GM21390 (cell line): ENCODE data around the gene SPINT2.
"Not testable (repeated sequence)": the region's sequence is repeated elsewhere in the genome, so short reads cannot be mapped to it uniquely, and the experiment has no call there.

Experiments used
- ATAC-seq: cut with Tn5 transposase; IDR thresholded peaks from one replicate; pipeline ENCODE4 v1.9.1; 2021; ENCODE audit not compliant: unreplicated experiment

The SPINT2 gene

DNA sequence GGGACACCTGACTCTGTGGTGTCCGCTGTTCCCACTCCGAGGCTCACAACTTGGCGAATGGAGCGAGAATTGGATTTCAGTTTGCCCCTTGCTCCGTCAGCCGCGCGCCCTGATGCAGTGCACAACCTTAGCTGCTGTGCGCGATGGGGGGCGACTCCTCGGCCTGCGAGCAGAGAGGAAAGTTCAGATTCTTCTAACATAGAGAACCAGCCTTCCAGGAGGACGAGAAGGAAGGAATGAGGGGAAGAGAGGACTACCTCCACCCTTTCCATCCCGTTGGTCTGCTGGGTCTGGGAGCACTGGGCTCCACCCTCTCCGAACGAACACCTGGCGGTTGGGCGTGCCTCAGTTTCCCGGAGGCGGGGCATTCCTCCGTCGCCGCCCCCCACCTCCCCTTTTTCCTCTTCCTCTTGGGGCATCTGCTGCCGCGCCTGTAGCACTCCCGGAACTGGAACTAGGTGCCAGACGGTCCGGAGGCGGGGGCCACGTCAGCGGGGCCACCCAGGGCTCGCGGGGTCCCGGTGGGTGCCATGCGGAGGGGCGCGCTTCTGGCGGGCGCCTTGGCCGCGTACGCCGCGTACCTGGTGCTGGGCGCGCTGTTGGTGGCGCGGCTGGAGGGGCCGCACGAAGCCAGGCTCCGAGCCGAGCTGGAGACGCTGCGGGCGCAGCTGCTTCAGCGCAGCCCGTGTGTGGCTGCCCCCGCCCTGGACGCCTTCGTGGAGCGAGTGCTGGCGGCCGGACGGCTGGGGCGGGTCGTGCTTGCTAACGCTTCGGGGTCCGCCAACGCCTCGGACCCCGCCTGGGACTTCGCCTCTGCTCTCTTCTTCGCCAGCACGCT is 55.3 kb downstream of the SPINT2 start, which contains the start of gene KCNK6:
TSS of gene KCNK6 (plus strand) at position 425 of the 838 bp plus-strand sequence. CDS start at position 531, 106 bp downstream.
- no peak for ATAC-seq

DNA sequence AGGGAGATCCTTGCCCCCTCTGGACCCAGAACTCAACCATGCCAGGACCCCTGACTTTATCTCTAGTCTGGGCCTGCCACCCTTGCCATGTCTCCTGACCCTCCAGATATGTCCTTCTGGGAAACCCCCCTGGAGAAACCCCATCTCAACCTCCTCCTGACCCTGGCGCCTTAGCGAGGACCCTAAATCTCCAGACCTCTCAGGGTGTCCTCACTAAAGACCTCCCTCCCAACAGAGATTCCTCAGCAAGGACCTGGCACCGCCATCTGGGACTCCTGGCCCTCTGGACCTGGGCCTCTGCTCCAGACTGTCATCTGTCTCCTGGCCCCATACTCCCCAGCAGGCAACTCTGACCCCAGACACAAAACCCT is 56.6 kb downstream of the SPINT2 start:
- no peak for ATAC-seq

DNA sequence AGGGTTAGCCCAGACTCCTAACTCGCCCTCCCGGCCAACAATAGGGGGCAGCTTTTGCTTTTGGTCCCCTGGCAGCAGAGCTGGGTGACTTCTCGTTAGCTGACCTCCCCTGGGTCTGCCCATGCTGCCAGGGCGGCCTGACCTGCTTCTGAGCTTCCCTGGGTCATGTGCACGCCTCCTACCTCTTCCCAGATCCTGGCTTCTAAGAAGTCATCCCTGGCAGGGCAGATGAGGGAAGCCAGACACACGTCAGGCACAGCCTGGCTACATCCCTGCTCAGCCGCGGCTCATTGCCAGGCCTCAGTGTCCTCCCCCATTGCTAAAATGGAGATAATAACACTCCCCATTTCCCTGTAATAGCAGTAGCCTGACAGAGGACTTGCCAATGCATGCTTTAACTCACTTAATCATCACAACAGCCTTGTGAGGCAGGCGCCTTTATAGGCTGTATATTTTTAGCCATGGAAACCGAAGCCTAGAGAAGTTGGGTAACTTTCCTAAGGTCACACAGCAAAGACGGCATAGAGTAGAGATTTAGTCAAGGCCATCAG is 57.3 kb downstream of the SPINT2 start:
- ATAC-seq: no peak

DNA sequence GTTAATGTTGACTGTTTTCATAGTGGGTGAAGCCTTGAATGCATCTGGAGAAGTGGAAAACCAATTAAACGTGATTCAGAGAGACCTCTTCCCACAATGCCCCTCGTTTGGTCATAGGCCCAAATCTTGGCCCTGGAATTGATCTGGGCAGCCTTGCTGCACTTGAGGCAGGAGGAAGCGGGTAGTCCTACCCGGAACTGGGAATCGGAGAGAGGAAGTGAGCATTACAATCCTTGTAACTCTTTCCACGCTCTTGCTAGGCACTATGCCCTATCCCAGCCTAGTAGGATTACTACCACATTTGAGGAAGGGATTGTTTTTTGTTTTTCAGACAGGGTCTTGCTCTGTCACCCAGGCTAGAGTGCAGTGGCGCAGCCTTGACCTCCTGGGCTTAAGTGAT is 58.9 kb downstream of the SPINT2 start:
- no peak for ATAC-seq

DNA sequence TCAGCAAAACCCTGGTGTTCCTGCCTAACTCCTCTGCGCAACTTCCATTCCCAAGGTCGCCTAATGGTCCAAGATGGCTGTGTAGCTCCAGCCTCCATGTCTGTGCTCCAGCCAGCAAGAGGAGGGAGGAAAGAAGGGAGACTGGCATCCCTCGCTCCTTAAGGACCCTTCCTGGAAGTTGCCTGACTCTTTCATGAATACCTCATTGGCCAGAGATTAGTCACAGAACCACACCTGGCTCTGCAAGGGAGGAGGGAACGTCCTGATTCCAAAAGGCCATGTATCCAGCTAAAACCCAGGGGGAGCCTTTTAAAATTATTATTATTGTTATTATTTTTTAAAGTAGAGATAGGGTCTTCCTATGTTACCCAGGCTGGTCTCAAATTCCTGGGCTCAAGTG is 60.1 kb downstream of the SPINT2 start:
- no peak for ATAC-seq

DNA sequence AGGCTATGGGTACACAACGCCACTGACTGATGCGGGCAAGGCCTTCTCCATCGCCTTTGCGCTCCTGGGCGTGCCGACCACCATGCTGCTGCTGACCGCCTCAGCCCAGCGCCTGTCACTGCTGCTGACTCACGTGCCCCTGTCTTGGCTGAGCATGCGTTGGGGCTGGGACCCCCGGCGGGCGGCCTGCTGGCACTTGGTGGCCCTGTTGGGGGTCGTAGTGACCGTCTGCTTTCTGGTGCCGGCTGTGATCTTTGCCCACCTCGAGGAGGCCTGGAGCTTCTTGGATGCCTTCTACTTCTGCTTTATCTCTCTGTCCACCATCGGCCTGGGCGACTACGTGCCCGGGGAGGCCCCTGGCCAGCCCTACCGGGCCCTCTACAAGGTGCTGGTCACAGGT is 62.2 kb downstream of the SPINT2 start:
- ATAC-seq: no peak

DNA sequence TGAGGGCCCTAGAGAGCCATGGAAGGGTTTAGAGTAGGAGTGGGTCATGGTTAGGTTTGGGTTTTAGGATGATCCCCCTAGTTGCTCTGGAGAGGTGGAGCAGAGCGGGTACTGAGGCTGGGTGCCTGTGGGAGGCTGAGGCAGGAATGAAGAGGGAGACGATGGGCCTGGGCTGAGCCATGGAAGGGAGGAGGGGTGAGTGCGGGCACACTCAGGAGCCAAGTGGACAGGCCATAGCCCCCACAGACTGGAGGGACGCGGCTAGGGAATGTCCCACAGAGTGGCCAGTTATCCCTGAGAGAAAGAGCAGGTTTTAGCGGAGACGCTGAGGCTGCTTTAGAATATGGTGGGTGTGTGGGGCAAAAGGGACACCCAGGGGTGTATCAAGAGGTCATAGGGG is 65.3 kb downstream of the SPINT2 start:
- ATAC-seq: no peak

DNA sequence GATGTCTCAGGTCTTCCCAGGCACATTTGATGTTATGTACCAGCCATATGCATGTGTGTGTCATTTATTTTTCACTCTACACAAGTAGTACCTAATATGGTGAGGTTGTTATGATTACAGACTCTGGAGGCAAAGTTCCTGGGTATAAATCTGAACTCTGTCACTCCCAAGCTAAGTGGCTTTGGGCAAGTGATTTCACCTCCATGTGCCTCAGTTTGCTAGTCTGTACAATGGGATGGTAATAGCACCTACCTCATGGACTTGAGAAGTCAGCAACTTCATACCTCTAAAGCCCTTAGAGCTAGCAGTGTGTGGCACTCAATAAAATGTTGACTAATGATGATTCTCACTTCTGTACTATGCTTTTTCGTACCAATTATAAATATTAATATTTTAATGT is 67.4 kb downstream of the SPINT2 start:
- ATAC-seq: no peak

DNA sequence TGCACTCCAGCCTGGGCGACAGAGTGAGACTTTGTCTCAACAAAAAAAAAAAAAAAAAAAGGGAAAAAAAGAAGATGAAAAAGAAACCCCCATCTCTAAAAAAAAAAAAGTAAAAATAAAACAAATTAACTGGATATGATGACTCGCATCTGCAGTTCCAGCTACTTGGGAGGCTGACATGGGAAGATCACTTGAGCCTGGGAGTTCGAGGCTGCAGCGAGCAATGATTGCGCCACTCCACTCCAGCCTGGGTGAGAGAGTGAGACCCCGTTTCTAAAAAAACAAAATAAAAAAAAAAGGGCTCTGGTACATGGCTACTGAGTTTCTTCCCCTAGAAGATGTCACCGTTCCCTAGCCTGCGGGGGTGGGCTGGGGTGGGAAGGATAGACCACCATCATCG is 68.9 kb downstream of the SPINT2 start:
- ATAC-seq: no peak

DNA sequence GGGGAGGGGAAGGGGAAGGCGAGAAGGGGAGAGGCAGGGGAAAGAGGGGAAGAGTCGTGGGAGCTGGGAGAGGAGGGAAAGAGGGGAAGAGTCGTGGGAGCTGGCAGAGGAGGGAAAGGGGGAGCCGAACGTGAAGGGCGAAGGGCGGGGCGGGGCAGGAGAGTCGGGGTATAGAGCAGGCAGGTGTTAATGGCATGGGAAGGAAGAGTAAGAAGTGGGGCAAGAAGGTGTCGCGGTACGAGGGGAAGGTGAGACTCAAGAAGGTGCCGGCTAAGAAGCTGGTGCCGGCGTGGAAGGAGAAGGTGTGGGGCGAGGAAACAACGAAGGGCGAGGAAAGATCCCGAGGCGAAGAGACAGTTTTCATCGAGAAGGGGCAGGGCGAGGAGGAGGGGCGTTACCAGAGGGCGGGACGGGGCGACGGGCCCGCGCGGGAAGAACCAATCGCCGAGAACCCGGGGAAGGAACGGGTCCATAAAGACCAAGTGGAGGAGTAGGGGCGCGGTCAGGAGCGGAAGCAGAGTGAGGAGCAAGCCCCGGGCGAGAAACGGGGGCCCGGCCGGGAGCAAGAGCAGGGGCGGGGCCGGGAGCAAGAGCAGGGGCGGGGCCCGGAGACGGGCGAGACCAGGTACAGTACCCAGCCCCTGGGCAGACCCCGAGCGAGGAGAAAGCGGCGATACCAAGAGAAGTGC is 71.7 kb downstream of the SPINT2 start:
- peak; percentile 62 for ATAC-seq

DNA sequence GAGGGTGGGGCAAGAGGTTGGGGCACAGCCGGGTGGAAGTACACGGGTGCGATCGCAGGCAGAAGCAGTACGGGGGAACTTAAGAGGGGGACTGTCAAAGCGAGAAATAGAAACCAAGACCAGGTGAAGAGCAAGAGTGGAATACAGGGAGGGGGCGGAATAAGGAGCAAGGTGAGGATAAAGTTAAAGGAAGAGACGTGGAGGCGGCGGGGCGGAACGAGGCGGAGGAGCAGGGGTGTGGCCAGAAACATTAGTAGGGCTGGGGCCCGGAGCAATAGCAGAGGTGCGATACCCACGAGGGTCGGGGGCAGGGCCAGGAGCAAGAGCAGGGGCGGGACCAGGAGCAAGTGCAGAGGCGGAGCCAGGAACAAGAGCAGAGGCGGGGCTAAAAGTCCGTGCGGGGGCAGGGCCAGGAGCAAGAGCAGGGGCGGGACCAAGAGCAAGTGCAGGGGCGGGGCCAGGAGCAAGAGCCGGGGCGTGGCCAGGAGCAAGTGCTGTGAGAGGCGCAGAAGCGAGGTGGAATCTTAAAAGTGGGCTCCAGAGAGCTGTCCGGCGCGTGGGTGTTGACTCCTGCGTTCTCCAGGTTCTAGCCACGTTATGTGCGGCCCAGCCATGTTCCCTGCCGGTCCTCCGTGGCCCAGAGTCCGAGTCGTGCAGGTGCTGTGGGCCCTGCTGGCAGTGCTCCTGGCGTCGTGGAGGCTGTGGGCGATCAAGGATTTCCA is 72.4 kb downstream of the SPINT2 start:
- ATAC-seq: peak; percentile 50

DNA sequence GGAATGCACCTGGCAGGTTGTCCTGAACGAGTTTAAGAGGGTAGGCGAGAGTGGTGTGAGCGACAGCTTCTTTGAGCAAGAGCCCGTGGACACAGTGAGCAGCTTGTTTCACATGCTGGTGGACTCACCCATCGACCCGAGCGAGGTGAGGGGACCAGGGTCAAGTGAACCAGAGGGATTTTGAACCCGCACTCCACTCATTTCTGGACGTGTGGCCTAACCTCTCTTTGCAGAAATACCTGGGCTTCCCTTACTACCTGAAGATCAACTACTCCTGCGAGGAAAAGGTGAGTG is 72.9 kb downstream of the SPINT2 start:
- no peak for ATAC-seq

DNA sequence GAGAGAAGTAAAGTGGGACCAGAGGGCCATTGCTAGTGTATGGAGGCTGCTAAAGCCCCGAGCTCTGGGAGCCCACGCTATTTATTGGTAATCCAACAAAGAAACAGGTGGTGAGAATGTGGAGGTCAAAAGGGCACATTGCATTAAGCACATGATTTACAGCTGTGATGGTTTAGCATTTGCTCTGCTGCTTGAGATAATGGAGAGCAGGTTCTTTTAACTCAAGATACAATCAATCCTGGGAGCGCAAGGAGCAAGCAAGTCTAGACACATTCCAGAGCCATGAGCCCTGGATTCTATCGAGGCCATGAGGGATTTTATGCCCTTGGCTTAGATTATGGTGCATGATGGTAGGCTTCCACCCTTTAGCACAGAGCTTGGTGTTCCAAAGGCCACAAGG is 74.6 kb downstream of the SPINT2 start:
- not testable (repeated sequence) for ATAC-seq

DNA sequence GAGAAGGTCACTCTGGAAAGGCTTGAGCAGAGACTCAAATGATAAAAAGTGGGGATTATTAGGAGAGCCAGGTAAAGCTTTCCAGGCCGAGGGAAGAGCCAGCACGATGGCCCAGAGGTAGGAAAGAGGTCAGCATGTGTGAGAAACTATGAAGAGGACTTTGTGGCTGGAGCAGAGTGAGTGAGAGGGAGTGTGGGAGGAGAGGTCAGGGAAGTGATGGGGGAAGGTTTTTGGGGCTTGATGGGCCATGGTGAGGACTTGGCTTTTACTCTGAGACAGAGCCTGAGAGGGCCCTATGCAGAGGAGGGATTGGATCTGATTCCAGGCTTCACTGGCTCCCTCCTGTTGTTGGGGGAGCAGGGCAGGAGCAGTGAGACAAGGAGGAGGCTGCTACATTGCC is 76.6 kb downstream of the SPINT2 start:
- ATAC-seq: no peak
